Neural cell (in vitro differentiated cells): ENCODE results near the gene NRAS. TPM values are rescaled to one million over a fixed set of nuclear protein-coding genes. Genes with fewer than 3 reads are reported as not detected.
"Not testable (repeated sequence)": the region's sequence is repeated elsewhere in the genome, so short reads cannot be mapped to it uniquely, and the experiment has no call there.

ENCODE experiments used
- H2AFZ ChIP-seq: fragments of 200-600, 300-800 bp; sonication (generic), shearing (Covaris generic); 2 replicates; pipeline ENCODE4 v1.6.0; 2014; ENCODE audit warnings: low read depth, mild to moderate bottlenecking, antibody characterized with exemption, low read length, moderate library complexity
- H3F3A ChIP-seq: fragments of 200-600 bp; shearing (Covaris generic); 2 replicates; pipeline ENCODE4 v1.6.1; 2016; ENCODE audit warnings: mild to moderate bottlenecking, moderate library complexity, mixed read lengths, antibody characterized with exemption, low read length; ENCODE audit not compliant: insufficient read depth, poor library complexity, severe bottlenecking
- H3K27ac ChIP-seq: fragments of 200-600, 300-800 bp; sonication (generic), shearing (Covaris generic); 2 replicates; pipeline ENCODE4 v1.5.1; 2014; ENCODE audit warnings: mild to moderate bottlenecking, low read length, moderate library complexity
- H3K27me3 ChIP-seq: fragments of 300-800, 200-600 bp; sonication (generic), shearing (Covaris generic); 2 replicates; pipeline ENCODE4 v1.6.0; 2014; ENCODE audit warnings: mild to moderate bottlenecking, low read depth, low read length, moderate library complexity; ENCODE audit not compliant: insufficient read depth
- H3K36me3 ChIP-seq: fragments of 300-800, 200-600 bp; sonication (generic), shearing (Covaris generic); 2 replicates; pipeline ENCODE4 v1.5.1; 2014; ENCODE audit warnings: mild to moderate bottlenecking, antibody characterized with exemption, low read length, moderate library complexity; ENCODE audit not compliant: insufficient read depth
- H3K4me2 ChIP-seq: fragments of 300-800, 200-600 bp; sonication (generic), shearing (Covaris generic); 2 replicates; pipeline ENCODE4 v1.6.0; 2014; ENCODE audit warnings: mild to moderate bottlenecking, low read length
- H3K4me3 ChIP-seq: fragments of 300-800, 200-600 bp; sonication (generic), shearing (Covaris generic); 2 replicates; pipeline ENCODE4 v1.5.1; 2014; ENCODE audit warnings: mild to moderate bottlenecking, low read length, moderate library complexity
- H3K79me2 ChIP-seq: fragments of 200-600 bp; shearing (Covaris generic); replicated peaks from 2 replicates; pipeline ENCODE4 v1.6.0; 2014; ENCODE audit warnings: mild to moderate bottlenecking, low read length, moderate library complexity; ENCODE audit not compliant: insufficient read depth
- H3K9ac ChIP-seq: fragments of 300-800, 200-600 bp; sonication (generic), shearing (Covaris generic); 2 replicates; pipeline ENCODE4 v1.6.1; 2016; ENCODE audit warnings: mild to moderate bottlenecking, low read length, mixed read lengths
- H3K9me2 ChIP-seq: fragments of 200-600 bp; shearing (Covaris generic); 2 replicates; pipeline ENCODE4 v1.6.1; 2016; ENCODE audit warnings: mild to moderate bottlenecking, low read length, mixed read lengths; ENCODE audit not compliant: insufficient read depth
- H3K9me3 ChIP-seq: fragments of 200-600, 300-800 bp; sonication (generic), shearing (Covaris generic); 2 replicates; pipeline ENCODE4 v1.6.1; 2016; ENCODE audit warnings: mild to moderate bottlenecking, mixed run types, low read length, moderate library complexity, mixed read lengths
- H4K20me1 ChIP-seq: fragments of 200-600 bp; shearing (Covaris generic); 2 replicates; pipeline ENCODE4 v1.6.1; 2016; ENCODE audit warnings: mild to moderate bottlenecking, mixed run types; ENCODE audit not compliant: insufficient read depth
- EP300 ChIP-seq: fragments of 450-650 bp; conservative IDR thresholded peaks from 2 replicates; pipeline ENCODE4 v1.6.1; 2014; ENCODE audit warnings: antibody characterized with exemption, mild to moderate bottlenecking, moderate library complexity; ENCODE audit not compliant: poor library complexity, severe bottlenecking
- EZH2 ChIP-seq: fragments of 200-600, 300-800 bp; shearing (Covaris generic), sonication (generic); IDR thresholded peaks from 2 replicates; pipeline ENCODE4 v1.6.1; 2014; ENCODE audit warnings: antibody characterized with exemption, low read length, borderline replicate concordance, mild to moderate bottlenecking; ENCODE audit not compliant: insufficient read depth, poor library complexity, severe bottlenecking
- MXI1 ChIP-seq: fragments of 450-650 bp; conservative IDR thresholded peaks from 2 replicates; pipeline ENCODE4 v1.6.1; 2014; ENCODE audit warnings: antibody characterized with exemption, mild to moderate bottlenecking; ENCODE audit not compliant: poor library complexity, severe bottlenecking
- POLR2AphosphoS5 ChIP-seq: IDR thresholded peaks from 2 replicates; pipeline ENCODE4 v1.6.1; 2012
- RAD21 ChIP-seq: fragments of 450-650 bp; conservative IDR thresholded peaks from 2 replicates; pipeline ENCODE4 v1.6.1; 2014; ENCODE audit warnings: antibody characterized with exemption, mild to moderate bottlenecking, moderate library complexity
- SMC3 ChIP-seq: fragments of 450-650 bp; conservative IDR thresholded peaks from 2 replicates; pipeline ENCODE4 v1.6.1; 2014; ENCODE audit warnings: antibody characterized with exemption, mild to moderate bottlenecking, moderate library complexity; ENCODE audit not compliant: poor library complexity
- TAF1 ChIP-seq: IDR thresholded peaks from 2 replicates; pipeline ENCODE4 v1.6.1; 2012; ENCODE audit warnings: low read depth
- polyA plus RNA-seq: library from polyadenylated mRNA; depleted of rRNA; stranded (reverse); fragments of >200 nt; gene quantifications from 2 replicates; pipeline ENCODE4 v1.2.3, GENCODE V29; 2014
- TF ChIP-seq, protein P1 (sequence below): fragments of 450-650 bp; IDR thresholded peaks from 2 replicates; pipeline ENCODE4 v1.5.1; 2014; ENCODE audit warnings: antibody characterized with exemption, mild to moderate bottlenecking, moderate library complexity; ENCODE audit not compliant: poor library complexity, severe bottlenecking
- TF ChIP-seq, protein P2 (sequence below): IDR thresholded peaks from 2 replicates; pipeline ENCODE4 v1.6.1; 2012; ENCODE audit warnings: borderline replicate concordance

The NRAS gene
- polyA plus RNA-seq, 1 donor from 2014 or later: 56.5 TPM

DNA sequence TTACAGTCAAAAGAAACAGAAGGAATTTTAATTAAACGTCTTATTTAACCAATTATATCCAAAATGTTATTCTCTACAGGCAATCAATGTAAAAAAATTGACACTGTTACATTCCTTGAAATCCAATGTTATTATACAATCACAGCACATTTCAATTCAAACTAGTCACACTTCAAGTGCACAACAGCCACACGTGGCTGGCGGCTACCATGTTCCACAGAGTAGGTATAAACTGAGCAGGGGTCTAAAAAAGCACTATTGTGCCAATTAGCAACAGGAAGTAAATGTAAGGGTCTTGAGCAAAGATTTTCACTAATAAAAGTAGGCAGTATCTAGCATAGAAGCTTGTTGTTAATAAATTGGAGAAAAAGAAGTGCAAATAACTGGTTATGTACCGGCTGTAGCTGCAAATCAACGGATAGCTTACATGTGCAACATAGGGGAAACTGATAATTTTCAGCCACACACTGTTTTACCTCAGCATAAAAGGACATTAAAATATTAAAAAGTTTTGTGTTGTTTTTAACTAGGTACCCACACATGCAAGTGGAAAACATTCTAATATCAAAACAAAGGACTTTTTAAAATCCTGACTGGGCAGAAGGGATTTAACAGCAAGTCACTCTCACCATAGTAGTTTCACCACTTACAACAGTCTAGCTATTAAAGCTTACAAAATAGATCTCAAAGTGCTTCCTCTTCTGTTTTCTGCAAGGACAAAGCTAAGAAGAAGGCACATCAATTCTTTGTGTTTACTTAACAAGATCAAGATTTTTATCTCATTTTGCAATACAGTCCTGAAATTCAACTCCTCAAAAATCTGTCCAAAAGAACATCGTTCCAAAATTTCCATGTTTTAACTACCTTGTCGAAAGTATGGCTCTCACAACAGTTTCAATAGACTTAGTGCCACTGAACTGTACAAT lies 38.7 kb upstream of the NRAS start:
- no peak overlapping the region for H2AFZ ChIP-seq
- H3K79me2 ChIP-seq: peaks cover 69% of the 10 kb centered on the region
- peak overlapping the region; percentile 100 for H3K27ac ChIP-seq
- H3K36me3 ChIP-seq: no peaks in the 10 kb centered on the region
- H4K20me1 ChIP-seq: peaks cover 24% of the 10 kb centered on the region
- H3K9me2 ChIP-seq: no peaks in the 10 kb centered on the region
- peak overlapping the region; percentile 96 for H3K4me2 ChIP-seq
- no peaks in the 10 kb centered on the region for H3K27me3 ChIP-seq
- H3K4me3 ChIP-seq: peak overlapping the region; percentile 78
- H3K9ac ChIP-seq: peak overlapping the region; percentile 100
- H3F3A ChIP-seq: peaks cover 9% of the 10 kb centered on the region
- TF ChIP-seq TAF1 (no peak), SMC3 (no peak), RAD21 (no peak), POLR2AphosphoS5 (no peak), EZH2 (no peak), EP300 (no peak), MXI1 (no peak)
- TF ChIP-seq, protein P1, sequence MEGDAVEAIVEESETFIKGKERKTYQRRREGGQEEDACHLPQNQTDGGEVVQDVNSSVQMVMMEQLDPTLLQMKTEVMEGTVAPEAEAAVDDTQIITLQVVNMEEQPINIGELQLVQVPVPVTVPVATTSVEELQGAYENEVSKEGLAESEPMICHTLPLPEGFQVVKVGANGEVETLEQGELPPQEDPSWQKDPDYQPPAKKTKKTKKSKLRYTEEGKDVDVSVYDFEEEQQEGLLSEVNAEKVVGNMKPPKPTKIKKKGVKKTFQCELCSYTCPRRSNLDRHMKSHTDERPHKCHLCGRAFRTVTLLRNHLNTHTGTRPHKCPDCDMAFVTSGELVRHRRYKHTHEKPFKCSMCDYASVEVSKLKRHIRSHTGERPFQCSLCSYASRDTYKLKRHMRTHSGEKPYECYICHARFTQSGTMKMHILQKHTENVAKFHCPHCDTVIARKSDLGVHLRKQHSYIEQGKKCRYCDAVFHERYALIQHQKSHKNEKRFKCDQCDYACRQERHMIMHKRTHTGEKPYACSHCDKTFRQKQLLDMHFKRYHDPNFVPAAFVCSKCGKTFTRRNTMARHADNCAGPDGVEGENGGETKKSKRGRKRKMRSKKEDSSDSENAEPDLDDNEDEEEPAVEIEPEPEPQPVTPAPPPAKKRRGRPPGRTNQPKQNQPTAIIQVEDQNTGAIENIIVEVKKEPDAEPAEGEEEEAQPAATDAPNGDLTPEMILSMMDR: no peak
- TF ChIP-seq, protein P2, sequence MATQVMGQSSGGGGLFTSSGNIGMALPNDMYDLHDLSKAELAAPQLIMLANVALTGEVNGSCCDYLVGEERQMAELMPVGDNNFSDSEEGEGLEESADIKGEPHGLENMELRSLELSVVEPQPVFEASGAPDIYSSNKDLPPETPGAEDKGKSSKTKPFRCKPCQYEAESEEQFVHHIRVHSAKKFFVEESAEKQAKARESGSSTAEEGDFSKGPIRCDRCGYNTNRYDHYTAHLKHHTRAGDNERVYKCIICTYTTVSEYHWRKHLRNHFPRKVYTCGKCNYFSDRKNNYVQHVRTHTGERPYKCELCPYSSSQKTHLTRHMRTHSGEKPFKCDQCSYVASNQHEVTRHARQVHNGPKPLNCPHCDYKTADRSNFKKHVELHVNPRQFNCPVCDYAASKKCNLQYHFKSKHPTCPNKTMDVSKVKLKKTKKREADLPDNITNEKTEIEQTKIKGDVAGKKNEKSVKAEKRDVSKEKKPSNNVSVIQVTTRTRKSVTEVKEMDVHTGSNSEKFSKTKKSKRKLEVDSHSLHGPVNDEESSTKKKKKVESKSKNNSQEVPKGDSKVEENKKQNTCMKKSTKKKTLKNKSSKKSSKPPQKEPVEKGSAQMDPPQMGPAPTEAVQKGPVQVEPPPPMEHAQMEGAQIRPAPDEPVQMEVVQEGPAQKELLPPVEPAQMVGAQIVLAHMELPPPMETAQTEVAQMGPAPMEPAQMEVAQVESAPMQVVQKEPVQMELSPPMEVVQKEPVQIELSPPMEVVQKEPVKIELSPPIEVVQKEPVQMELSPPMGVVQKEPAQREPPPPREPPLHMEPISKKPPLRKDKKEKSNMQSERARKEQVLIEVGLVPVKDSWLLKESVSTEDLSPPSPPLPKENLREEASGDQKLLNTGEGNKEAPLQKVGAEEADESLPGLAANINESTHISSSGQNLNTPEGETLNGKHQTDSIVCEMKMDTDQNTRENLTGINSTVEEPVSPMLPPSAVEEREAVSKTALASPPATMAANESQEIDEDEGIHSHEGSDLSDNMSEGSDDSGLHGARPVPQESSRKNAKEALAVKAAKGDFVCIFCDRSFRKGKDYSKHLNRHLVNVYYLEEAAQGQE: no peak
- H3K9me3 ChIP-seq: no peaks in the 10 kb centered on the region

DNA sequence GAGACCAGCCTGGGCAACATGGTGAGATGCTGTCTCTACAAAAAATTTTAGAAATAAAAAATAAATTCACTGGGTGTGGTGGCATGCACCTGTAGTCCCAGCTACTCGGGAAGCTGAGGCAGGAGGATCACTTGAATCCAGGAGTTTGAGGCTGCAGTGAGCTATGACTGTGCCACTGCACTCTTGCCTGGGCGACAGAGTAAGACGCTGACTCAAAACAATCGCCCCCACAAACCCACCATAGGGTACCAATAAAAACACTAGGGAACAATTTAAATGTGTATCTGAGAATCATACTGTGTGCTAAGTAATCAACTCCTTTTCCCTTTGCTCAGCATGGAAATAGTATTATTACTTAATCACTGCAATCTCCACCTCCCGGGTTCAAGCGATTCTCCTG lies 37.1 kb upstream of the NRAS start:
- not testable (repeated sequence) for H3K9me3 ChIP-seq, H3K9ac ChIP-seq, H3K9me2 ChIP-seq, H3K27me3 ChIP-seq, H3F3A ChIP-seq, H2AFZ ChIP-seq, H3K4me2 ChIP-seq, H3K36me3 ChIP-seq, H3K27ac ChIP-seq, H3K4me3 ChIP-seq
- Histone ChIP-seq H3K79me2 (peaks cover 84% of the 10 kb centered on the region), H4K20me1 (peaks cover 30% of the 10 kb centered on the region)
